IPS-18a (cell line): Measurements from ENCODE around the gene SOBP.

Experiments
- H3K27ac ChIP-seq: one replicate; pipeline ENCODE4 v1.5.1; 2013; ENCODE audit warnings: low read length
- H3K27me3 ChIP-seq: one replicate; pipeline ENCODE4 v1.6.1; 2013; ENCODE audit warnings: mild to moderate bottlenecking, low read length; ENCODE audit not compliant: control insufficient read depth, insufficient read depth
- H3K36me3 ChIP-seq: one replicate; pipeline ENCODE4 v1.6.1; 2013; ENCODE audit warnings: low read depth, low read length; ENCODE audit not compliant: control insufficient read depth
- H3K4me1 ChIP-seq: one replicate; pipeline ENCODE4 v1.6.1; 2013; ENCODE audit warnings: low read depth, low read length; ENCODE audit not compliant: control insufficient read depth
- H3K4me3 ChIP-seq: one replicate; pipeline ENCODE4 v1.5.1; 2013; ENCODE audit warnings: low read length
- H3K9ac ChIP-seq: one replicate; pipeline ENCODE4 v1.6.1; 2013; ENCODE audit warnings: mild to moderate bottlenecking, low read length, moderate library complexity
- H3K9me3 ChIP-seq: one replicate; pipeline ENCODE4 v1.6.1; 2013; ENCODE audit warnings: low read depth, low read length; ENCODE audit not compliant: control insufficient read depth

The SOBP gene

DNA sequence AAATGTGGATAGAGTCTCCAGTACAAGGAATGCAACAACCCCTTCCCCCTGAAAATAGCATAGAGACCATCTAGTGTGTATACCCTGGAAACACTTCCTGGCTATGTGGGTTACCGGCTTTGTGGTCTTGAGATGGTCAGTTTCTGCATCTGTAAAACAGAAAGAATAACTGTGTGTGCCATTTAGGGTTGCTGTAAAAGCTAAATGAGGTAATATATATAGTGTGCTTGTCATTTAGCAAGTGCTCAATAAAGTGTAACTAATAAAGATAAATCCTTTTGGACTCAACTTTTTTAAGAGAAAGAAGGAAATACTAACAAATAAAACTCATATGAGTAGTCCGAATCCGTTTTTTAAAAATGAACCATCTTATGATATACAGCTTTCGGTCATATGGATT lies 109.1 kb downstream of the SOBP start:
- H3K27me3 ChIP-seq: no peaks in the 10 kb centered on the region
- H3K4me3 ChIP-seq: no peak overlapping the region
- peaks cover 40% of the 10 kb centered on the region for H3K4me1 ChIP-seq
- no peak overlapping the region for H3K27ac ChIP-seq
- no peaks in the 10 kb centered on the region for H3K9me3 ChIP-seq
- no peaks in the 10 kb centered on the region for H3K36me3 ChIP-seq
- H3K9ac ChIP-seq: no peak overlapping the region

DNA sequence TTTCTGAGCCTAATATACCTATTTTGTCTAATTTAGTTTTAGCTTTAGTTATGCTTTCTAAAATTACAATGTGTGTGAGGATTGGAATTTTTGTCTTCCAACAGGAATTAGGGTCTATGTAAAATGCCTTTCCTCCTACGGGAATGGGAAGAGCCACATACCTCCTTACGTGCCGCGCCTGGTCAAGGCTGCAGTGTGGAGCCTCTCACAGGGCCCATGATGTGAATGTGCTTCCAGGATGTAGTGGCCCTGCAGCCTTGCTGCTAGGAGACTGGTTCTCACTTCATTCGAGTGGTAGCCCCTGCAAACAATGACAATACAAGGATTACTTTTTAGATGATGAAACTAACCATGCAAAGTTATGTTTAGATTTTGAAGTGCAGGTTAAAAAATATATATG lies 110.2 kb downstream of the SOBP start:
- Histone ChIP-seq H3K4me1 (peaks cover 47% of the 10 kb centered on the region), H3K27ac (no peak overlapping the region), H3K36me3 (no peaks in the 10 kb centered on the region)

DNA sequence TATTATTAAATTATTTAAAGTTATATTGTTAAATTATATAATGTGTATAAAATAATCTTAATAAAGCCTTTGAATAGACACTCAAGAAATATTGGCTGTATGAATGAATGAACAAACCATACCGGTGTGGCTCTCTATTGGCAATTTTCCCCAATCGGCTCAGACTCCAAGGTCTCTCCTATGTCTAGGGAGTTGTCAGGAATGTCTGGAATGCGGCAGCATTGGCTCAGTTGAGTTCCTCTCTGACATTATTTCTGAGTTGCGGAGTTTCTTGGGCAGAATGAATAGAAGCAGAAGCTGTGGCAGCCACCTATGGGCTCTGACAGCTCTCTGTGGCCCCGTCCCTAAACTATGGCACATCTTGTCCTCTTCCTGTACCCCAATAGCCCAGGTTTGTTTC lies 111.0 kb downstream of the SOBP start:
- no peak overlapping the region for H3K9ac ChIP-seq
- no peak overlapping the region for H3K27ac ChIP-seq
- H3K27me3 ChIP-seq: no peaks in the 10 kb centered on the region
- peaks cover 53% of the 10 kb centered on the region for H3K4me1 ChIP-seq
- no peaks in the 10 kb centered on the region for H3K9me3 ChIP-seq
- no peaks in the 10 kb centered on the region for H3K36me3 ChIP-seq
- peak overlapping the region; percentile 4 for H3K4me3 ChIP-seq

More for the DNA sequence above, 110.2 kb downstream of the SOBP start:
- Histone ChIP-seq H3K9me3 (no peaks in the 10 kb centered on the region), H3K27me3 (no peaks in the 10 kb centered on the region), H3K4me3 (no peak overlapping the region), H3K9ac (no peak overlapping the region)

DNA sequence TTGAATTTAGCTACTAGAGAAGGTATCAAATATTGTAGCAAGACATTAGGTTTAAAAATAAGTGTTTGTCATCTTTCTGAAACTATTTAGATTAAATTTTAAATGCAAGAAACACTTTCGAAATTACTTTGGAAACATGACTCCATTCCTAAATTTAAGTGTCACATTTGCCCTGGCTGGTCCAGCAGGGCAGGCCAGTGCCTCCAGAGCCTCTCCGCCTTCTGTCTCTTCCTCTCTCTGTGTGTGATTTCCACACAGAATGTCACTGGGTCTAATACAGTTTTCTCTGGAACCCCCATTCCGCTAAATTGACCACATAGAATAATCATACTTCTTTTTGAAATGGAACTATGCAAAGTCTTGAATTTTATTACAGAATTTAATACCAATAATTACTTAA lies 111.5 kb downstream of the SOBP start:
- Histone ChIP-seq H3K9me3 (no peaks in the 10 kb centered on the region), H3K27ac (no peak overlapping the region), H3K36me3 (no peaks in the 10 kb centered on the region), H3K9ac (no peak overlapping the region), H3K4me3 (peak overlapping the region; percentile 4), H3K4me1 (peaks cover 56% of the 10 kb centered on the region), H3K27me3 (no peaks in the 10 kb centered on the region)

DNA sequence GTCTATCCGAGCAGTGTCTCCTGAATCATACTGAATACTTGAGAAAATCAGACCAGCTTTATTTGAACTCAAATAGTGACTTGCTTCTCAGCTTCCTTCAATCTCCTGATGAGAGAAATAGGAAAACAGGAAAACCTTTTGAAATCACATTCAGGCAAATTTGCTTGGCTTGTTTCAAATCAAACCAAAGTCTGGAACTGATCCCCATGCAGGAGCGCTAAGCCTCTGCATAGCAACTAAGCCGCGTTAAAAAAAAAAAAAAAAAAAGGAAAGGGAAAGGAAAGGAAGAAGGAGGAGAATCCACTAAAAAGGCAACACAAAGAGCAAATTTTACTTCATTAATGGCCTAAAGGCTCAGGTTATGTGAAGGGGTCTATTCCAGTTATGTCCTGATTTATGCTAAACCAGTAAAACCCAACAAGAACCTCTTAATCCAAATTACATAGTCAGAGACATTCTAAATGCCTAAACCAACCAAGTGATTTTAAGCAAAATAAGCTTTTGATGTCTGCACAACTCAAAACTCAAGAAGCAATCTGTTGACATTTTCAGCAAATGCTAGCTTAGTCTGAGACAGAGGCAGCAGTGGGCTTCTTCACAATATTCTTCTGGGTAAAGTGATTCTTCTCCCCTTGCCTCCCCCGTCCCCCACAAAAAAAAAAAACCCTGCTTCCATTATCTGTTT lies 112.5 kb downstream of the SOBP start:
- peaks cover 64% of the 10 kb centered on the region for H3K4me1 ChIP-seq
- H3K36me3 ChIP-seq: no peaks in the 10 kb centered on the region
- no peaks in the 10 kb centered on the region for H3K27me3 ChIP-seq
- H3K4me3 ChIP-seq: no peak overlapping the region
- no peak overlapping the region for H3K27ac ChIP-seq
- no peaks in the 10 kb centered on the region for H3K9me3 ChIP-seq
- H3K9ac ChIP-seq: no peak overlapping the region

DNA sequence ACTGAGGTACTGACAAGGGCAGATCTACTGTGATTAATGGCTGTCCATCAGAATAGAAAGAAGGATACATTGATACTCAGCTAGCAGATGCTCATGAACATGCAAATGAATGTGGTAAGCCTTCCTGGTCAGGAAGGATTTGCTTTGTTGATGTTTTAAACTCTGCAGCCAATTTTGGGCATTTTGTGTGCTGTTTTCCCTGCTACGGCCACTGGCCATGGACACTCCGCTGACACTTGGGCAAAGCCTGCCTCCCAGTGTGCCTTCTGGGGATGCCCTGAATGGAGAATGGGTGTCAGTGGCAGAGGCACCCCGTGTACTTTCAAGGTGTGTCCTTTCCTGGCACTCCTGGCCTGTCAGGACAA lies 113.1 kb downstream of the SOBP start:
- Histone ChIP-seq H3K27me3 (no peaks in the 10 kb centered on the region), H3K36me3 (no peaks in the 10 kb centered on the region), H3K4me3 (no peak overlapping the region), H3K4me1 (peaks cover 64% of the 10 kb centered on the region), H3K9ac (no peak overlapping the region), H3K9me3 (no peaks in the 10 kb centered on the region), H3K27ac (no peak overlapping the region)

DNA sequence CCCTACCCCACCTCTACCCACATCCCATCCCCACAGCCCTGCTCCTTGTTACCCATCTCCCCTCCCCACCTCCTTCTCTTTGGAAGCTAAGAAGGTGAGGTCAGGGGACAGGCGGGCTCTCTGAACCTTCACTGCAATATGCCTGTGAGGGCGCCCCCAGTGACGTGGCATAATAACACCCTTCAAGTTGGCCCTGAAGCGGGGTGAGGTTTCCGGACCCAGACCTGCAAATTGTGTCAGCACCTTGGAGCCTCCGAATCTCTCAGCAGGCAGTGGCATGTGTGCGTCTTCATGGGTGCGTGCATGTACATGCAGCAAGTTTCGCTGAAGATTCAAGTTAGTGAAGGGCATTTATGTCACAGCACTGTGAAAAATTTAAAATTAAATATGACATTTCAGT lies 114.6 kb downstream of the SOBP start:
- H3K4me1 ChIP-seq: peaks cover 58% of the 10 kb centered on the region

DNA sequence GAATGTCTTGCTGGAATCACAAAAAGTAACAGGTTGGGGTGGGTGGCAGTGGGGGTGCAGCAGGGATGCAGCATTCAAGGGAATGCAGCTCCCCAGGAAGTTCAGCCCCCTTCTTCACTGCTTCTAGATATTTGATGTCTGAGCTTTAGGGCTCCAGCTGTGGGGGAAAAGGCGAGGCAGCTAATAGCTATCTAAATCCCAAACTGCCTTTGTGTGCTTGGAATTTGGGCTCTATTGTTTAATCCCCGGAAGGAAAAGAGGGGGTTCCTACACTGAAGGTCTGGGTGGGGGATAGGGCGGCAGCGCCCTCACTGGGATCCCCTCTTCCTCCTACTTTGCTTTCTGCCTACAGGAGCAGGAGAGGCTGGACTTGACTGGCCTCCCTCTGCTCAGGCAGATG lies 116.5 kb downstream of the SOBP start:
- Histone ChIP-seq H3K27me3 (no peaks in the 10 kb centered on the region), H3K4me1 (peaks cover 52% of the 10 kb centered on the region), H3K27ac (no peak overlapping the region), H3K9me3 (no peaks in the 10 kb centered on the region), H3K36me3 (no peaks in the 10 kb centered on the region), H3K9ac (no peak overlapping the region), H3K4me3 (no peak overlapping the region)

More for the DNA sequence above, 114.6 kb downstream of the SOBP start:
- Histone ChIP-seq H3K4me3 (no peak overlapping the region), H3K9ac (no peak overlapping the region), H3K27ac (no peak overlapping the region), H3K36me3 (no peaks in the 10 kb centered on the region), H3K27me3 (no peaks in the 10 kb centered on the region), H3K9me3 (no peaks in the 10 kb centered on the region)

DNA sequence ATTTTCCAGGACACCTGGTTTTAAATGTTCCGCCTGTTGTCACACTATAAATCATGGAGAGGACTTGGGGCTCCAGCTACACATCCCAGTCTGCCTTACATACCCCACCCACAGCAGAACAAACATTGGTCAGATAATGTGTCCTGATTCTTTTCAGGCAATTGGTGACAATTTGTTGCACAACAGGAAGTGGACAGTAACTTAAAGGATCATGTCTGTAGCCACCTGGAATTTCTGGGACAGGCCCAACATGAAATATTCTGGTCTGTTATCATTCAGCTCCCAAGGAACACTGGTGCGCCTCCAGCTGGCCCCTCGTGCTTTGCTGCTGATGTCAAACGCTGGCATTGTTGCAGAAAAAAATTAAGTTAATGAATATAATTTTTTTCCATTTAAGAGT lies 117.2 kb downstream of the SOBP start:
- Histone ChIP-seq H3K4me3 (no peak overlapping the region), H3K27me3 (no peaks in the 10 kb centered on the region), H3K9ac (no peak overlapping the region), H3K36me3 (no peaks in the 10 kb centered on the region), H3K4me1 (peaks cover 52% of the 10 kb centered on the region), H3K9me3 (no peaks in the 10 kb centered on the region), H3K27ac (no peak overlapping the region)

DNA sequence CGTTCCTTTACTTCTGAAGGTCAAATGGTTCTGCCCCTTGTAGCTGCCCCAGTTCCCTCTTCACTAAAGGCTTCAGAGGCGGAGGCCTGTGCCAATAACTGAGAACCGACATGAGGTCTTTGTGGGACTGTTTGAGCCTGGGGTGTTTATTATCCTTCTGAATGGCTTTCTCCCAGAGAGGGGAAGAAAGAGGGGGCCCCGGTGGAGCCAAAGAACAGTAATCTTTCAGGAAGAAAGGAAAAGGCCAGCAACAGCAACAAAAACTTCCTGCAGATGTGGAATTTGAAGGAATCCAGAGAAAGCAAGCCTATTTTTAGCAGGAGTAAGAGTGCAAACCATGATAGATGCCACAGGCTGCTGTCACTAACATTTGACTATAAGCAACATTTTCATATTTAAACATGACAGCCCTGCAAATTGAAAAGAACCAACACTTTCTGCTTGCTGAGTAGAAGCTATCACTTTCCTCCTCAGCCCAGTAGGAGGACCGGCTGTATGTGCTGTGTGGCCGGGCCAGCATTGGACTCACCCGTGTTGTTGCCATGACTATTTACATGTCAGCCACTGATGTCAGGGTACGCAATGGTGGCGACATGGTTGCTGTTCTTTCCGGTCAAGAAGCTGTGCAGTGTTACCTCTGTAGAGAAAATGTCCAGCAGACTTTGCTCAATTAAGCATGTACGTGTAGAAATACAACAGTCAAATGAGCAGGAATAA lies 121.3 kb downstream of the SOBP start:
- H3K36me3 ChIP-seq: no peaks in the 10 kb centered on the region
- H3K9ac ChIP-seq: no peak overlapping the region
- H3K27ac ChIP-seq: no peak overlapping the region
- H3K27me3 ChIP-seq: no peaks in the 10 kb centered on the region
- peak overlapping the region; percentile 14 for H3K4me3 ChIP-seq
- H3K4me1 ChIP-seq: peaks cover 46% of the 10 kb centered on the region
- no peaks in the 10 kb centered on the region for H3K9me3 ChIP-seq

DNA sequence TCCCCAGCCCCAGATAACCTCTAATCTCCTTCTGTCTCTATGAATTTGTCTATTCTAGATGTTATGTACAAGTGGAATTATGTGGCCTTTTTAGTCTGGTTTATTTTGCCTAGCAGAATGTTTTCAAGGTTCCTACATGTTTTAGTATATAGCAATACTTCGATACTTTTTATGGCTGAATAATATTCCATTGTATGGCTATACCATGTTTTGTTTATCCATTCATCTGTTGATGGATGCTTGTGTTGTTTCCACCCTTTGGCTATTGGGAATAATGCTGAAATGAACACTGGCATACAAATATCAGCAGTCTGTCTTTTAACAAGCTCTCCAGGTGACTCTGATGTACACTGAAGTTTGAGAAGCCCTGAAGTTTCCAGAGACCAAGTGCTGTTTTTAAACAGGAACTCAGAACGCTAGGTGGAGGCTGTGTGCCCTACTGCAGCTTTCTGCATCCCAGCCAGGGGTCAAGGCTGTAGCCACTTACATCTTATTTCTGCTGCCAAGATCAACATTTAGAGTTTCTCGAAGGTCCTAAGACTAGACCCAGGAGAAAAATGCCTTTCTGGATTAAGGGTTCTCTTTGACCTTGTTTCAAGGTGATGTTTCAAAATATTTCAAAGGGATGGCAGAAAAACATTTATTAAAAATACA lies 123.0 kb downstream of the SOBP start:
- H3K9ac ChIP-seq: no peak overlapping the region
- H3K36me3 ChIP-seq: no peaks in the 10 kb centered on the region
- H3K27me3 ChIP-seq: no peaks in the 10 kb centered on the region
- no peak overlapping the region for H3K4me3 ChIP-seq
- H3K9me3 ChIP-seq: no peaks in the 10 kb centered on the region
- no peak overlapping the region for H3K27ac ChIP-seq
- H3K4me1 ChIP-seq: peaks cover 47% of the 10 kb centered on the region
